Testis (tissue), 3 donors: ENCODE data around the gene APBA1. TPM values are rescaled to one million over a fixed set of nuclear protein-coding genes. Genes with fewer than 3 reads are reported as not detected.

Experiments used
- DNase-seq: peaks from one replicate; pipeline ENCODE4 v3.0.0-alpha.2; 2019
- H3K27ac ChIP-seq, 2 donors: fragments of 200-600 bp; sonication (generic); one replicate each; pipeline ENCODE4 v1.5.1; 2019
- H3K27me3 ChIP-seq: fragments of 200-600 bp; sonication (generic); one replicate; pipeline ENCODE4 v1.5.1; 2019
- H3K36me3 ChIP-seq: fragments of 200-600 bp; sonication (generic); one replicate; pipeline ENCODE4 v1.5.1; 2017; ENCODE audit warnings: low read depth; ENCODE audit errors: missing control alignments
- H3K4me1 ChIP-seq: fragments of 200-600 bp; sonication (generic); one replicate; pipeline ENCODE4 v1.5.1; 2019
- H3K4me3 ChIP-seq, 2 donors: fragments of 200-600 bp; sonication (generic); one replicate each; pipeline ENCODE4 v1.5.1; 2017 to 2019
- H3K9me3 ChIP-seq: fragments of 200-600 bp; sonication (generic); one replicate; pipeline ENCODE4 v1.5.1; 2017
- POLR2A ChIP-seq: fragments of 450-650 bp; IDR thresholded peaks from one replicate; pipeline ENCODE4 v1.6.1; 2017; ENCODE audit warnings: antibody characterized with exemption, mild to moderate bottlenecking, moderate library complexity
- WGBS, 2 donors: methylation state at CpG; one replicate each; pipeline ENCODE4 v1.1.5; 2018; 5-methylcytosine and 5-hydroxymethylcytosine counted together
- intact Hi-C: fragments of 100-400 bp; cut with DNase I; formaldehyde crosslinking; loops from one replicate; pipeline ENCODE4 v1.15.1; 2023; ENCODE audit warnings: low total_unique reads
- polyA plus RNA-seq: library from polyadenylated mRNA; stranded (reverse); fragments of 350-450 nt; fragmentation: Illumina TruSeq; extraction: RNeasy Lipid Tissue Mini Kit (QIAGEN cat#74804); gene quantifications from one replicate; pipeline ENCODE4 v1.2.3, GENCODE V29; 2014; ENCODE audit warnings: low read depth, low replicate concordance; ENCODE audit not compliant: insufficient read depth
- total RNA-seq, 2 donors: library from RNA; depleted of rRNA; stranded (reverse); fragments of >200 nt; gene quantifications; one replicate each; pipeline ENCODE4 v1.2.3, GENCODE V29; 2016
- TF ChIP-seq, protein P1 (sequence below), 3 experiments: fragments of 450-650 bp in 2 of 3; fragments of 200-600 bp in 1 of 3; sonication (generic) in 1 of 3; IDR thresholded peaks; one replicate each; pipeline ENCODE4 v1.5.1; 2016 to 2019; ENCODE audit warnings: antibody characterized with exemption in 3 of 3, mild to moderate bottlenecking in 2 of 3, moderate library complexity in 1 of 3

APBA1 gene
- total and polyA plus RNA-seq, 3 donors from 2014 or later: 7.7 to 11.9 (median 9.4) TPM

- Histone ChIP-seq H3K36me3 (no peaks in the 10 kb centered on the region), H3K27ac (no peak overlapping the region), H3K27me3 (no peaks in the 10 kb centered on the region), H3K9me3 (no peaks in the 10 kb centered on the region), H3K4me1 (no peaks in the 10 kb centered on the region), H3K4me3 (no peak overlapping the region)
- DNase-seq: no peak
- intact Hi-C loops: no loop called here
- WGBS, 2 donors: 72% methylated on average over 4 of the region's 4 CpGs
- no peak for TF ChIP-seq POLR2A
- TF ChIP-seq, protein P1, sequence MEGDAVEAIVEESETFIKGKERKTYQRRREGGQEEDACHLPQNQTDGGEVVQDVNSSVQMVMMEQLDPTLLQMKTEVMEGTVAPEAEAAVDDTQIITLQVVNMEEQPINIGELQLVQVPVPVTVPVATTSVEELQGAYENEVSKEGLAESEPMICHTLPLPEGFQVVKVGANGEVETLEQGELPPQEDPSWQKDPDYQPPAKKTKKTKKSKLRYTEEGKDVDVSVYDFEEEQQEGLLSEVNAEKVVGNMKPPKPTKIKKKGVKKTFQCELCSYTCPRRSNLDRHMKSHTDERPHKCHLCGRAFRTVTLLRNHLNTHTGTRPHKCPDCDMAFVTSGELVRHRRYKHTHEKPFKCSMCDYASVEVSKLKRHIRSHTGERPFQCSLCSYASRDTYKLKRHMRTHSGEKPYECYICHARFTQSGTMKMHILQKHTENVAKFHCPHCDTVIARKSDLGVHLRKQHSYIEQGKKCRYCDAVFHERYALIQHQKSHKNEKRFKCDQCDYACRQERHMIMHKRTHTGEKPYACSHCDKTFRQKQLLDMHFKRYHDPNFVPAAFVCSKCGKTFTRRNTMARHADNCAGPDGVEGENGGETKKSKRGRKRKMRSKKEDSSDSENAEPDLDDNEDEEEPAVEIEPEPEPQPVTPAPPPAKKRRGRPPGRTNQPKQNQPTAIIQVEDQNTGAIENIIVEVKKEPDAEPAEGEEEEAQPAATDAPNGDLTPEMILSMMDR (IDR thresholded peaks at IDR 0.05): no peak
Measured at GRCh38 chr9:69382135-69382534, 290.0 kb downstream of the APBA1 start.

GRCh38 chr9:69380811-69381210 lies 291.4 kb downstream of the APBA1 start:
- no peaks in the 10 kb centered on the region for H3K4me1 ChIP-seq
- H3K27ac ChIP-seq: no peak overlapping the region
- H3K4me3 ChIP-seq: no peak overlapping the region
- no peak for TF ChIP-seq POLR2A
- TF ChIP-seq, protein P1 (IDR thresholded peaks at IDR 0.05): no peak
- no peaks in the 10 kb centered on the region for H3K36me3 ChIP-seq
- 97 to 100% methylated on average over 3 of the region's 3 CpGs for WGBS, 2 donors
- DNase-seq: no peak
- intact Hi-C loops: no loop called here
- no peaks in the 10 kb centered on the region for H3K9me3 ChIP-seq
- H3K27me3 ChIP-seq: no peaks in the 10 kb centered on the region

DNA sequence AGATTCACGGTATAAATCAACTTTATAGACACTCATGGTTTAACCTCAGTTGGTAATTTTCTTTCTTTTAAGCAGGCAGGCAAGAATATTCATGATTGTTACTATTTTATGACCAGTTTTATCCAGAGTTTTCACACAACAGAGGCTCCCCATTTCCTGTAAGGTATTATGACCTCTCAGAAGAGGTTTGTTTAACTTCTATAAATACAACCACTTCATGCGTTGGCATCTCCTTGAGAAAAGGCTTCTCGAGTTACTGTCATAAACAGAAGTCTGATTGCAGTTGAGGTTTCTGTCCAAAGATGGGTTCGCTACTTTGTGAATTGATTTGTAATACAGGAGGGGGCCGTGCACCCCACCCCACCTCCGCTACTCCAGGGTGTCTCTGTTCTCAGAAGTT lies 291.9 kb downstream of the APBA1 start:
- Histone ChIP-seq H3K27me3 (no peaks in the 10 kb centered on the region), H3K36me3 (no peaks in the 10 kb centered on the region), H3K4me1 (no peaks in the 10 kb centered on the region), H3K4me3 (no peak overlapping the region), H3K27ac (no peak overlapping the region), H3K9me3 (no peaks in the 10 kb centered on the region)
- intact Hi-C loops: no loop called here
- TF ChIP-seq POLR2A: no peak
- DNase-seq: no peak
- WGBS, 2 donors: 87 to 92% methylated on average over 6 of the region's 6 CpGs

- H3K4me3 ChIP-seq: no peak overlapping the region
- no peaks in the 10 kb centered on the region for H3K36me3 ChIP-seq
- intact Hi-C loops: no loop called here
- H3K27ac ChIP-seq: no peak overlapping the region
- no peaks in the 10 kb centered on the region for H3K27me3 ChIP-seq
- 76 to 83% methylated on average over 7 to 9 of the region's 9 CpGs for WGBS, 2 donors
- no peak for DNase-seq
- H3K9me3 ChIP-seq: no peaks in the 10 kb centered on the region
- H3K4me1 ChIP-seq: no peaks in the 10 kb centered on the region
- TF ChIP-seq, protein P1 (IDR thresholded peaks at IDR 0.05): no peak
- no peak for TF ChIP-seq POLR2A
Measured at GRCh38 chr9:69379270-69379982, 292.7 kb downstream of the APBA1 start.

- no peak for TF ChIP-seq POLR2A
- TF ChIP-seq, protein P1 (IDR thresholded peaks at IDR 0.05): no peak
- H3K27ac ChIP-seq: no peak overlapping the region
- intact Hi-C loops: no loop called here
- H3K36me3 ChIP-seq: no peaks in the 10 kb centered on the region
- H3K9me3 ChIP-seq: no peaks in the 10 kb centered on the region
- H3K27me3 ChIP-seq: no peaks in the 10 kb centered on the region
- 77 to 79% methylated on average over 2 of the region's 2 CpGs for WGBS, 2 donors
- no peak overlapping the region for H3K4me3 ChIP-seq
- no peak for DNase-seq
- H3K4me1 ChIP-seq: no peaks in the 10 kb centered on the region
Measured at GRCh38 chr9:69377981-69378380, 294.2 kb downstream of the APBA1 start.

Other genes with a start within 250 kb of the APBA1 start
- 10 to 100 TPM; 68.8 to 72.2 TPM for gene PTAR1, start 87.6 kb upstream of the APBA1 start, total RNA-seq
- gene PTAR1, start 87.6 kb upstream of the APBA1 start, polyA plus RNA-seq: 27.0 TPM
- 10 to 100 TPM in 1 of 2 donors, 1 to 10 TPM in 1; 4.7 to 10.3 TPM for gene CFAP95, start 148.4 kb upstream of the APBA1 start, total RNA-seq
- 41.1 TPM for gene CFAP95, start 148.4 kb upstream of the APBA1 start, polyA plus RNA-seq